Smooth muscle cell (in vitro differentiated cells): Measurements from ENCODE around the gene SOX13. TPM values are rescaled to one million over a fixed set of nuclear protein-coding genes. Genes with fewer than 3 reads are reported as not detected.

Experiments
- DNase-seq: peaks from one replicate; lab custom pipeline; 2025; ENCODE audit not compliant: unreplicated experiment; lab: John Stamatoyannopoulos, UW
- H2AFZ ChIP-seq: fragments of 200-600 bp; sonication (generic); 2 replicates; pipeline ENCODE4 v1.6.0; 2016; ENCODE audit warnings: antibody characterized with exemption, low read depth, mild to moderate bottlenecking
- H3F3A ChIP-seq: fragments of 200-600 bp; sonication (generic); 2 replicates; pipeline ENCODE4 v1.6.0; 2017; ENCODE audit warnings: antibody characterized with exemption, low read depth
- H3K27ac ChIP-seq: fragments of 200-600 bp; sonication (generic); 2 replicates; pipeline ENCODE4 v1.5.1; 2016; ENCODE audit warnings: low read depth, mild to moderate bottlenecking
- H3K27me3 ChIP-seq: fragments of 200-600 bp; sonication (generic); 2 replicates; pipeline ENCODE4 v1.6.1; 2016; ENCODE audit warnings: low read depth, mild to moderate bottlenecking
- H3K36me3 ChIP-seq: fragments of 200-600 bp; sonication (generic); 2 replicates; pipeline ENCODE4 v1.5.1; 2016; ENCODE audit warnings: low read depth
- H3K4me1 ChIP-seq: fragments of 200-600 bp; sonication (generic); 2 replicates; pipeline ENCODE4 v1.5.1; 2016; ENCODE audit warnings: low read depth
- H3K4me2 ChIP-seq: fragments of 200-600 bp; sonication (generic); 2 replicates; pipeline ENCODE4 v1.6.0; 2016; ENCODE audit warnings: mild to moderate bottlenecking
- H3K4me3 ChIP-seq: fragments of 200-600 bp; sonication (generic); 2 replicates; pipeline ENCODE4 v1.5.1; 2016; ENCODE audit warnings: mild to moderate bottlenecking
- H3K79me2 ChIP-seq: fragments of 200-600 bp; sonication (generic); 2 replicates; pipeline ENCODE4 v1.6.0; 2016; ENCODE audit warnings: low read depth, mild to moderate bottlenecking
- H3K9ac ChIP-seq: fragments of 200-600 bp; sonication (generic); 2 replicates; pipeline ENCODE4 v1.6.0; 2016; ENCODE audit warnings: low read depth
- H3K9me3 ChIP-seq: fragments of 200-600 bp; sonication (generic); replicated peaks from 2 replicates; pipeline ENCODE4 v1.5.1; 2016; ENCODE audit warnings: low read depth
- H4K20me1 ChIP-seq: fragments of 200-600 bp; sonication (generic); 2 replicates; pipeline ENCODE4 v1.6.0; 2016; ENCODE audit warnings: low read depth
- CTCF ChIP-seq: fragments of 200-600 bp; sonication (generic); IDR thresholded peaks from 2 replicates; pipeline ENCODE4 v1.5.1; 2017; ENCODE audit warnings: borderline replicate concordance, mild to moderate bottlenecking, antibody characterized with exemption; ENCODE audit not compliant: insufficient read depth, poor library complexity, severe bottlenecking
- WGBS: methylation state at CpG from one replicate; pipeline ENCODE4 v1.1.7; 2016; ENCODE audit warnings: low lambda C conversion rate; 5-methylcytosine and 5-hydroxymethylcytosine counted together
- polyA plus RNA-seq: library from polyadenylated mRNA; unstranded; fragments of >200 nt; fragmentation: Nextera tagmentation; extraction: Ambion mirVana; gene quantifications from 2 replicates; pipeline ENCODE4 v1.2.1, GENCODE V29; 2016
- total RNA-seq: library from RNA; depleted of rRNA; stranded (reverse); fragments of >200 nt; gene quantifications from 2 replicates; pipeline ENCODE4 v1.2.3, GENCODE V29; 2014

Gene SOX13
- total and polyA plus RNA-seq, 2 experiments from 2014 or later = 0.41 to 2.3 TPM

- no peak for TF ChIP-seq CTCF
- 89% methylated on average over 7 of the region's 7 CpGs for WGBS
- Histone ChIP-seq H3K4me3 (no peak overlapping the region), H4K20me1 (no peaks in the 10 kb centered on the region), H2AFZ (no peak overlapping the region), H3K27ac (no peak overlapping the region), H3F3A (no peaks in the 10 kb centered on the region), H3K9ac (no peak overlapping the region), H3K36me3 (no peaks in the 10 kb centered on the region), H3K9me3 (no peaks in the 10 kb centered on the region), H3K4me1 (peaks cover 24% of the 10 kb centered on the region), H3K4me2 (no peak overlapping the region), H3K79me2 (no peaks in the 10 kb centered on the region), H3K27me3 (no peaks in the 10 kb centered on the region)
- no peak for DNase-seq
Observed at GRCh38 chr1:204091066-204091465, 18.2 kb downstream of the SOX13 start.

GRCh38 chr1:204091787-204092312 lies 18.9 kb downstream of the SOX13 start:
- TF ChIP-seq CTCF = no peak
- WGBS = 90% methylated on average over 5 of the region's 5 CpGs
- H3K79me2 ChIP-seq = no peaks in the 10 kb centered on the region

DNA sequence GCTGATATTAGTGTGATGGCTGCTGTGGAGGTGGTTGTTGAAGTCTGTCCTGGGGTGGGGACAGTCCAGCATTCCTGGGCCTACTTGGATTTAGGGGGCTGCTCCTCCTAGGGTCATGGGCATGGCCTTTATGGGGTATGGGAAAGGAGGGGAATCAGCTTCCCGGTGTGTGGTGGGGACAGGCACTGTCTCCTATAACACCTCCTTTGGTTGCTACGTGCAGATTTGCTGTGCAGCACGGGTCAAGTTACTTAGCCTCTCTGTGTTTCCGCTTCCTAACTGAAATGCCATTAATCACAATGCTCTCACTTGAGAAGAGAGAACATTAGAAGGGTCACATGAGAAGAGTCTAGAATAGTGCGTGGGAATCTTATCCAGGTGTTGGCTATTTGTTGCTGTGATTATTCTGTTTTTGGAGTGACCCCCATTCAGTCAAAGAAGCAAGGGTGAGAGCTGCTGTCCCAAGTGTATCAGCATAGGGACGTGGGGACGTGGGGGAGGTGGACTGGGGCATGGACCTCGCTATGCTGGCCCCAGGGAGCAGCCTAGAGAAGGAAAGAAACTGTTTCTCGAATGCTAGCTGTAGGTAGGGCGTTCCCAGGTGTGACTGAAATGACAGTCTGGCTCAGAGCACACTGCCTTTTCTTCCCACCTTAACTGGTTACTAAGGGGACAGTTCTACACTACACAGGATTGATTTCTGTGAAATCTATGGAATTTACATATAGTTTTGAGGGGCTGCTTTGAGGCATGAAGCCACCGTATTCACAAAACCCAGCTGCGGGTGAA lies 19.9 kb downstream of the SOX13 start:
- Histone ChIP-seq H3K9ac (no peak overlapping the region), H3K9me3 (no peaks in the 10 kb centered on the region), H3K79me2 (no peaks in the 10 kb centered on the region), H4K20me1 (no peaks in the 10 kb centered on the region), H3F3A (no peaks in the 10 kb centered on the region), H3K4me1 (peaks cover 24% of the 10 kb centered on the region), H3K27ac (no peak overlapping the region), H3K36me3 (no peaks in the 10 kb centered on the region), H2AFZ (no peak overlapping the region), H3K4me3 (no peak overlapping the region), H3K27me3 (no peaks in the 10 kb centered on the region), H3K4me2 (no peak overlapping the region)
- 88% methylated on average over 12 of the region's 12 CpGs for WGBS
- no peak for TF ChIP-seq CTCF
- DNase-seq = no peak

More at GRCh38 chr1:204091787-204092312, 18.9 kb downstream of the SOX13 start:
- H3K9ac ChIP-seq = no peak overlapping the region
- no peaks in the 10 kb centered on the region for H4K20me1 ChIP-seq
- H3K27ac ChIP-seq = no peak overlapping the region
- no peaks in the 10 kb centered on the region for H3K36me3 ChIP-seq
- H3K9me3 ChIP-seq = no peaks in the 10 kb centered on the region
- H3K4me2 ChIP-seq = no peak overlapping the region
- H3K27me3 ChIP-seq = no peaks in the 10 kb centered on the region
- peaks cover 24% of the 10 kb centered on the region for H3K4me1 ChIP-seq
- H3F3A ChIP-seq = no peaks in the 10 kb centered on the region
- no peak overlapping the region for H3K4me3 ChIP-seq
- H2AFZ ChIP-seq = no peak overlapping the region
- no peak for DNase-seq

GRCh38 chr1:204093421-204093717 lies 20.5 kb downstream of the SOX13 start:
- H2AFZ ChIP-seq = no peak overlapping the region
- H3K27ac ChIP-seq = no peak overlapping the region
- no peaks in the 10 kb centered on the region for H3K27me3 ChIP-seq
- no peaks in the 10 kb centered on the region for H3F3A ChIP-seq
- no peak overlapping the region for H3K4me2 ChIP-seq
- 91% methylated on average over 4 of the region's 4 CpGs for WGBS
- no peaks in the 10 kb centered on the region for H3K79me2 ChIP-seq
- H3K4me1 ChIP-seq = peaks cover 24% of the 10 kb centered on the region
- H3K36me3 ChIP-seq = no peaks in the 10 kb centered on the region
- no peaks in the 10 kb centered on the region for H3K9me3 ChIP-seq
- no peak for DNase-seq
- no peaks in the 10 kb centered on the region for H4K20me1 ChIP-seq
- no peak overlapping the region for H3K9ac ChIP-seq
- TF ChIP-seq CTCF = no peak
- no peak overlapping the region for H3K4me3 ChIP-seq
